Upper lobe of left lung (tissue), 6 donors: ENCODE results near the gene GCNT1. TPM values are rescaled to one million over a fixed set of nuclear protein-coding genes. Genes with fewer than 3 reads are reported as not detected.
"Not testable (repeated sequence)": the region's sequence is repeated elsewhere in the genome, so short reads cannot be mapped to it uniquely, and the experiment has no call there.

Experiments
- ATAC-seq, 2 donors: fragments of 200-7000 bp; cut with Tn5 transposase; one replicate each; pipeline ENCODE4 v1.9.1; 2022; ENCODE audit warnings: mild to moderate bottlenecking in 2 of 2, moderate library complexity in 2 of 2; ENCODE audit not compliant: low FRiP score in 2 of 2
- DNase-seq, 2 donors: peaks; one replicate each; pipeline ENCODE4 v3.0.0-alpha.2; 2019 to 2020
- H3K27ac ChIP-seq, 4 donors: fragments of 200-600 bp; sonication (generic); one replicate each; pipeline ENCODE4 v1.5.1; 2016 to 2019
- H3K27me3 ChIP-seq, 4 donors: fragments of 200-600 bp; sonication (generic); one replicate each; pipeline ENCODE4 v1.5.1; 2017 to 2019
- H3K36me3 ChIP-seq, 4 donors: fragments of 200-600 bp; sonication (generic); one replicate each; pipeline ENCODE4 v1.5.1; 2016 to 2019
- H3K4me1 ChIP-seq, 4 donors: fragments of 200-600 bp; sonication (generic); one replicate each; pipeline ENCODE4 v1.5.1; 2018 to 2019
- H3K4me3 ChIP-seq, 4 donors: fragments of 200-600 bp; sonication (generic); one replicate each; pipeline ENCODE4 v1.5.1; 2017 to 2019; ENCODE audit warnings: mild to moderate bottlenecking in 2 of 4, moderate library complexity in 1 of 4
- H3K9me3 ChIP-seq, 4 donors: fragments of 200-600 bp; sonication (generic); one replicate each; pipeline ENCODE4 v1.5.1; 2018 to 2019
- EP300 ChIP-seq, 4 donors: sonication (generic); formaldehyde crosslinking; IDR thresholded peaks; one replicate each; pipeline ENCODE4 v1.5.1; 2017; ENCODE audit warnings: antibody characterized with exemption in 4 of 4, control low read depth in 2 of 4
- POLR2A ChIP-seq, 4 donors: fragments of 450-650 bp; IDR thresholded peaks; one replicate each; pipeline ENCODE4 v1.5.1; 2016 to 2017; ENCODE audit warnings: antibody characterized with exemption in 4 of 4, mild to moderate bottlenecking in 2 of 4
- POLR2AphosphoS5 ChIP-seq, 2 donors: sonication (generic); formaldehyde crosslinking; IDR thresholded peaks; one replicate each; pipeline ENCODE4 v1.5.1; 2017; ENCODE audit warnings: antibody characterized with exemption in 2 of 2
- WGBS, 2 donors: methylation state at CpG; one replicate each; pipeline ENCODE4 v1.1.5; 2017 to 2018; 5-methylcytosine and 5-hydroxymethylcytosine counted together
- total RNA-seq, 6 donors: library from RNA; depleted of rRNA in 4 of 6; stranded (reverse); fragments of >200 nt in 4 of 6; gene quantifications; one replicate each; pipeline versions ENCODE4 v1.1.0 to v1.2.1, GENCODE V29; 2016 to 2021
- TF ChIP-seq, protein P1 (sequence below), 6 experiments: fragments of 450-650 bp in 4 of 6; fragments of 200-600 bp in 2 of 6; sonication (generic) in 2 of 6; IDR thresholded peaks; one replicate each; pipeline ENCODE4 v1.5.1; 2016 to 2019; ENCODE audit warnings: antibody characterized with exemption in 6 of 6
- donor health status: DM: no; HTN: no; CAD: no; lungs with moderate emphysema.
- donor health status: DM: no; HTN: yes; CAD: no; lungs with severe emphysema.

Gene GCNT1
- total RNA-seq, 6 donors from 2014 or later = 2.3 to 20.8 (median 9.1) TPM

DNA sequence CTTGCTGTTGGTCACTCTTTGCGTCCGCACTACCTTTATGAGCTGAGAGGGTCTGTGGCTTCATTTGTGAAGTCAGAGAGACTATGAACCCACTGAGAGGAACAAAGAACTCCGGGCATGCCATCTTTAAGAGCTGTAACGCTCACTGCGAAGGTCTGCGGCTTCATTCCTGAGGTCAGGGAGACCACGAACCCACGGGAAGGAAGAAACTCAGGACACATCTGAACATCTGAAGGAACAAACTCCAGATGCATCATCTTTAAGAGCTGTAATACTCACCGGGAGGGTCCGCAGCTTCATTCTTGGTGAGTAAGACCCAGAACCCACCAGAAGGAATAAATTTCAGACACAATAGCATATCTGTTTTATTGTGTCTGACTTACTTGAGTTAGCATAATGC, 19.2 kb downstream of the GCNT1 start:
- no peak for ATAC-seq
- Histone ChIP-seq H3K4me3 (no peak overlapping the region), H3K27me3 (no peaks in the 10 kb centered on the region), H3K27ac (no peak overlapping the region), H3K9me3 (no peaks in the 10 kb centered on the region), H3K4me1 (no peaks in the 10 kb centered on the region), H3K36me3 (no peaks in the 10 kb centered on the region)
- DNase-seq = no peak
- TF ChIP-seq, protein P1, sequence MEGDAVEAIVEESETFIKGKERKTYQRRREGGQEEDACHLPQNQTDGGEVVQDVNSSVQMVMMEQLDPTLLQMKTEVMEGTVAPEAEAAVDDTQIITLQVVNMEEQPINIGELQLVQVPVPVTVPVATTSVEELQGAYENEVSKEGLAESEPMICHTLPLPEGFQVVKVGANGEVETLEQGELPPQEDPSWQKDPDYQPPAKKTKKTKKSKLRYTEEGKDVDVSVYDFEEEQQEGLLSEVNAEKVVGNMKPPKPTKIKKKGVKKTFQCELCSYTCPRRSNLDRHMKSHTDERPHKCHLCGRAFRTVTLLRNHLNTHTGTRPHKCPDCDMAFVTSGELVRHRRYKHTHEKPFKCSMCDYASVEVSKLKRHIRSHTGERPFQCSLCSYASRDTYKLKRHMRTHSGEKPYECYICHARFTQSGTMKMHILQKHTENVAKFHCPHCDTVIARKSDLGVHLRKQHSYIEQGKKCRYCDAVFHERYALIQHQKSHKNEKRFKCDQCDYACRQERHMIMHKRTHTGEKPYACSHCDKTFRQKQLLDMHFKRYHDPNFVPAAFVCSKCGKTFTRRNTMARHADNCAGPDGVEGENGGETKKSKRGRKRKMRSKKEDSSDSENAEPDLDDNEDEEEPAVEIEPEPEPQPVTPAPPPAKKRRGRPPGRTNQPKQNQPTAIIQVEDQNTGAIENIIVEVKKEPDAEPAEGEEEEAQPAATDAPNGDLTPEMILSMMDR (IDR thresholded peaks at IDR 0.05) = no peak
- no peak for TF ChIP-seq POLR2A (IDR thresholded peaks at IDR 0.05)
- TF ChIP-seq EP300 (IDR thresholded peaks at IDR 0.05) = no peak
- TF ChIP-seq POLR2AphosphoS5 (IDR thresholded peaks at IDR 0.05) = no peak
- WGBS, 2 donors = 79 to 88% methylated on average over 10 of the region's 10 CpGs

DNA sequence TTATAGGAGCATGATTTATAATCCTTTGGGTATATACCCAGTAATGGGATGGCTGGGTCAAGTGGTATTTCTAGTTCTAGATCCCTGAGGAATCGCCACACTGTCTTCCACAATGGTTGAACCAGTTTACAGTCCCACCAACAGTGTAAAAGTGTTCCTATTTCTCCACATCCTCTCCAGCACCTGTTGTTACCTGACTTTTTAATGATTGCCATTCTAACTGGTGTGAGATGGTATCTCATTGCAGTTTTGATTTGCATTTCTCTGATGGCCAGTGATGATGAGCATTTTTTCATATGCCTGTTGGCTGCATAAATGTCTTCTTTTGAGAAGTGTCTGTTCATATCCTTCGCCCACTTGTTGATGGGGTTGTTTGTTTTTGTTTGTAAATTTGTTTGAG, 20.4 kb downstream of the GCNT1 start:
- H3K4me1 ChIP-seq, H3K4me3 ChIP-seq, H3K9me3 ChIP-seq, DNase-seq, H3K27ac ChIP-seq, H3K27me3 ChIP-seq, ATAC-seq, H3K36me3 ChIP-seq: not testable (repeated sequence)
- WGBS, 2 donors = 91 to 94% methylated on average over 2 of the region's 2 CpGs

DNA sequence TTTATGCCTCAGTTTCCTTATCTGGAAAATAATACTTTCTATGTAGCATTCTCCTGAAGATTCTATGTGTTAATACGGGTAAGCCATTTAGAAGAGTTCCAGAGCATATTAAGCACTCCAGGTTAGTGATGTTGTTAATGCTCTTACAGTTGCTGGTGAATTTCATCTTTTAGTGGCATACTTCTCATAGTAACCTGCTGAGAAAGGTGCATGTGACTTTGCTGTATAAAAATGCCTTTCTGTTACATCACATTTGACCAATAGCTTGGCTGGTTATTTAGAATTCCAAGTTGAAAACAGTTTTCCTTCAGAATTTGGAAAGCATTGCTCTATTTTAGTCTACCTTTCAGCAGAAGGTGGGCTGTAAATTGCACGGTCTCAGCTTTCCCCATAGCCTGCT, 27.2 kb downstream of the GCNT1 start:
- WGBS, 2 donors = 82 to 87% methylated on average over 2 of the region's 2 CpGs
- Histone ChIP-seq H3K27ac (no peak overlapping the region), H3K4me1 (peaks cover 0 to 13% (median 3%) of the 10 kb centered on the region in 4 donors), H3K36me3 (no peaks in the 10 kb centered on the region), H3K27me3 (no peaks in the 10 kb centered on the region), H3K4me3 (no peak overlapping the region), H3K9me3 (no peaks in the 10 kb centered on the region)
- ATAC-seq (no peak), DNase-seq (no peak)
- no peak for TF ChIP-seq EP300 (IDR thresholded peaks at IDR 0.05)
- TF ChIP-seq, protein P1 (IDR thresholded peaks at IDR 0.05) = no peak
- TF ChIP-seq POLR2AphosphoS5 (IDR thresholded peaks at IDR 0.05) = no peak
- no peak for TF ChIP-seq POLR2A (IDR thresholded peaks at IDR 0.05)

DNA sequence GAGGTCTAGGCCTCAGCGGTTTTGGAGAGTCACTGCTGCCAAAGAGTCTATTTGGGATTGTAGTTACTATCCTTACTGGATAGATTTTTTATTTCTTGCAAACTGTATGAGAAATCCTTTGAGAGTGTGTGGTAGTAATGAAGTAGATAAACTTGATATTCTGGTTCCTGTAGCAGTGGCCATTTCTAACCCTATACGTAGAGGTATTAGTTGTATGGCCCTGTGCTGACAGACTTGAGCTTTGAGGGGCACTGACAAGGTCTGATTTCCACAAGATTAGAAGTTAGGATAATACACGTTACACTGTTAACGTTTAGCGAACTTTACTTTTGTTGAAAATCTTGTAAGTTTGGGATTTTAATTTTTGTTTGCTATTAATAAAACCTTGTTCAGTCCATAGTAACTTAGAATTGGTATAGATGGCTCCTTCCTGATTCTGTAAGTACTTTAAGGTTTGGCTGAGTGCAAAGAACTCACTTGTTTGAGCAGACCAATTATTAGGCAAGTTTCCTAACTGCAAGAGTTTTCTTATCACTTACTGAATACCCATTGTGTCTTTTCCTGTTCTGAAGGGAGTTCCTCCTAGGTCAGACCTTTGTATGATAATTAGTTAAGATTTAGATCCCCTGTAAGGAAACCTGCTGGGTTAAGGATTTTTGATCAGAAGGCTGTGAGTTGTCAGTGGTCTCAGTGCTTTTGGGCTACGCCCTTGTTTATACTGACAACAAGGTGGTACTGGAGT, 31.4 kb downstream of the GCNT1 start:
- H3K27ac ChIP-seq = peak overlapping the region in 2 of 4 donors; percentile 42
- H3K27me3 ChIP-seq = no peaks in the 10 kb centered on the region
- no peaks in the 10 kb centered on the region for H3K9me3 ChIP-seq
- H3K36me3 ChIP-seq = no peaks in the 10 kb centered on the region
- DNase-seq = no peak
- H3K4me1 ChIP-seq = peaks cover 0 to 21% (median 4%) of the 10 kb centered on the region in 4 donors
- TF ChIP-seq, protein P1 (IDR thresholded peaks at IDR 0.05) = no peak
- TF ChIP-seq POLR2A (IDR thresholded peaks at IDR 0.05) = no peak
- TF ChIP-seq EP300 (IDR thresholded peaks at IDR 0.05) = no peak
- no peak for TF ChIP-seq POLR2AphosphoS5 (IDR thresholded peaks at IDR 0.05)
- no peak overlapping the region for H3K4me3 ChIP-seq
- ATAC-seq = no peak
- 75% methylated on average over 6 of the region's 6 CpGs for WGBS, 2 donors

DNA sequence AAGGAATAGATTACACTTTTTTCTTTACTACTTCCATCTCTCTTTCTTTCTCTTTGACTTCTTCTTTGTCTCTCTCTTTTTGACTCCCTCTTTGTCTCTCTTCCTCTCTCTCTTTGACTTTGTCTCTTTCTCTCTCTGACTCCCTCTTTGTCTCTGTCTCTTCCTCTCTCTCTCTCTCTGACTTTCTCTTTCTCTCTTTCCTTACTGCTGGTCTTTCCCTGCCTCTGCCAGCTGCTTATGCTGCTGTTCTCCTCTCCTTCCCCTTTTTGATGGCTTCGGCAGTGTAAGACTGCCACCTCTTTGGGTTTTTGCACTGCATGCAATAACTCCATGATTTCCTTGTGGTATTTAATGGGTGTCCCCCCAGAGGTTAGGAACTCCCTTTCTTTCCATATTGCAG, 32.1 kb downstream of the GCNT1 start:
- not testable (repeated sequence) for DNase-seq, H3K36me3 ChIP-seq, ATAC-seq, H3K4me3 ChIP-seq, H3K27me3 ChIP-seq, H3K9me3 ChIP-seq
- Histone ChIP-seq H3K27ac (peak overlapping the region in 3 of 4 donors; percentile 23 to 42 (median 42)), H3K4me1 (peaks cover 0 to 21% (median 4%) of the 10 kb centered on the region in 4 donors)
- 50 to 51% methylated on average over 1 of the region's 1 CpG for WGBS, 2 donors

DNA sequence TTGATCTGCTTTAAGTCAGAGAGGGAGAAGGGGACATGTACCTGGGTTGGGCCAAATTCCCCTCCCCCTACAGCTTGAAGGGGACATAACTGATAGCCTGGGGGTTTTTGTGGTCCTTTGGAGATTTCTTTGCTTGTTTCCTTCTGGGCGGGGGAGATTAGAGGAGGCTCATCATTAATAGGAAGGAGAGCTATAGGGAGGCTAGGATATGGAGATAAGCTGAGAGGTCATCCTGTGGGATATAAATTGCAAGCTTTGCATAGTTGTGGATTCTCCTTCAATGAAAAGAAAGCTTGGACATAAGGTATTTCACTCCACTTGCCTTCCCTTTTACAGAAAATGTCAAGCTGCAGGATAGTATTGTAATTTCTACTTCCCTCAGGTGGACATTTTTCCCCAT, 34.5 kb downstream of the GCNT1 start:
- not testable (repeated sequence) for H3K27me3 ChIP-seq, DNase-seq, H3K36me3 ChIP-seq, H3K9me3 ChIP-seq, H3K27ac ChIP-seq, H3K4me3 ChIP-seq, ATAC-seq
- H3K4me1 ChIP-seq = peaks cover 0 to 17% (median 3%) of the 10 kb centered on the region in 4 donors
- WGBS, 2 donors = 92% methylated on average over 1 of the region's 1 CpG
